ENCODE results near the gene FTL. TPM values are rescaled to one million over a fixed set of nuclear protein-coding genes. Genes with fewer than 3 reads are reported as not detected.
A peak's percentile ranks its signal among the peaks of the same experiment; 100 is the strongest.
"Not testable (repeated sequence)": the region's sequence is repeated elsewhere in the genome, so short reads cannot be mapped to it uniquely, and the experiment has no call there.

FTL gene
- total RNA-seq: 1,000 to 10,000 TPM; 1,380 to 1,403 TPM

DNA sequence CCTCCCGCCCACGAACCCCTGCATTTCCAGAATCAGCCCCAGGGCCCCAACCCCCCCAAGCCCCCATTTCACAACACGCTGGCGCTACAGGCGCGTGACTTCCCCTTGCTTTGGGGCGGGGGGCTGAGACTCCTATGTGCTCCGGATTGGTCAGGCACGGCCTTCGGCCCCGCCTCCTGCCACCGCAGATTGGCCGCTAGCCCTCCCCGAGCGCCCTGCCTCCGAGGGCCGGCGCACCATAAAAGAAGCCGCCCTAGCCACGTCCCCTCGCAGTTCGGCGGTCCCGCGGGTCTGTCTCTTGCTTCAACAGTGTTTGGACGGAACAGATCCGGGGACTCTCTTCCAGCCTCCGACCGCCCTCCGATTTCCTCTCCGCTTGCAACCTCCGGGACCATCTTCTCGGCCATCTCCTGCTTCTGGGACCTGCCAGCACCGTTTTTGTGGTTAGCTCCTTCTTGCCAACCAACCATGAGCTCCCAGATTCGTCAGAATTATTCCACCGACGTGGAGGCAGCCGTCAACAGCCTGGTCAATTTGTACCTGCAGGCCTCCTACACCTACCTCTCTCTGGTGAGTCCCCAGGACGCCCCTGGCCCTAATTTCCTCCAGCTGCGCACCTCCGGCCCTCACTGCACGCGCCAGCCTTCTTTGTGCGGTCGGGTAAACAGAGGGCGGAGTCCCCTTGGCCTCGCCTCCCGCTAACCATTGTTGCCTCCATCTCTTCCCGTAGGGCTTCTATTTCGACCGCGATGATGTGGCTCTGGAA is at the start of gene FTL:
TSS of gene FTL (plus strand) at position 270 of the 766 bp plus-strand sequence. CDS start at position 469, 199 bp downstream.
- Mint-ChIP-seq H3K4me1 (peaks cover 67% of the 10 kb centered on the region), H3K9me3 (ENCODE audit: low read depth) (no peaks in the 10 kb centered on the region), H3K27me3 (no peaks in the 10 kb centered on the region), H3K27ac (peak within 1 kb of the TSS; percentile 97), H3K4me3 (peak within 1 kb of the TSS; percentile 99), H3K36me3 (peaks cover 41% of the 10 kb centered on the region)
- ATAC-seq (peak; percentile 70), DNase-seq (peak; percentile 96)
- CTCF ChIA-PET: interaction anchor here (1.2 to 3.6 kb wide), 4 partner anchors 18 to 122 kb away, joined by 3 to 20 read pairs (median 12); partner anchors contain the start of genes GYS1 and RUVBL2

DNA sequence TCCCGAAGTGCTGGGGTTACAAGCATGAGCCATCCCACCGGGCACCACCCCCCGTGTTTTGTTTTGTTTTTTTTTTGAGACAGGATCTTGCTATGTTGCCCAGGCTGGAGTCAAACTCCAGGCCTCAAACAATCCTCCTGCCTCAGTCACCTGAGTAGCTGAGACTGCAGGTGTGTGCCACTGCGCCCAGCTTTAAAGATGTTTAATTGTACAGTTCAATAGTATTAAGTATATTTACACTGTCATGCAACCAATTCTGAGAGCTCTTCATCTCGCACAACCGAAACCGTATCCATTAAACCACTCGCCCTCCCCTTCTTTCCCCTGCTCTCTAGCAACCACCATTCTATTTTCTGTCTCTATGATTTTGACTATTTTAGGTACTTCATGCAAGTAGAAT is 49.4 kb upstream of the FTL start:
- no peak overlapping the region for H3K4me3 Mint-ChIP-seq
- no peaks in the 10 kb centered on the region for H3K27me3 Mint-ChIP-seq
- CTCF ChIA-PET: no interaction called here
- peaks cover 39% of the 10 kb centered on the region for H3K36me3 Mint-ChIP-seq
- DNase-seq: no peak
- H3K9me3 Mint-ChIP-seq (ENCODE audit: low read depth): no peaks in the 10 kb centered on the region
- no peak overlapping the region for H3K27ac Mint-ChIP-seq
- no peak for ATAC-seq
- H3K4me1 Mint-ChIP-seq: peaks cover 2% of the 10 kb centered on the region

DNA sequence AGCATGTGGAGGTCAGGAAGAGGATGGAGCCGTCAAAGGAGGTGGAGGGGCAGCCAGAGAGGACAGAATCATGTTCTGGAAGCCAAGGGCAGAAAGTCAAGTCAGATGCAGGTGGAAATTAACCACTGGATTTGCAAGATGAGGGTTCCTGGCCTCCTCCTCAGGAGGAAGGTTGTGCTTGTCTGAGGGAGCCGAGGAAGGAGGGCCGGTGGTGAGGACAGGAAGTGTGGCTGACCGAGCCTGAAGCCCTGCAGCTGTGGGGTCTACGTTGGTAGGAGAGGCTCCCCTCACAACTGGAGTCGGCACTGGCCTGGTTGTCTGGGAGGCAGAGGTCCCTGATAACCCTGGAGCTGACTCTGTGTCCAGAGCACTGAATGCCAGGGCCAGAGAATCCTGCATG is 47.0 kb upstream of the FTL start:
- H3K36me3 Mint-ChIP-seq: peaks cover 27% of the 10 kb centered on the region
- peaks cover 2% of the 10 kb centered on the region for H3K4me1 Mint-ChIP-seq
- H3K27me3 Mint-ChIP-seq: no peaks in the 10 kb centered on the region
- no peaks in the 10 kb centered on the region for H3K9me3 Mint-ChIP-seq (ENCODE audit: low read depth)
- CTCF ChIA-PET: interaction anchor here (0.9 to 1.1 kb wide), 2 partner anchors 17 to 75 kb away, joined by 3 read pairs; no protein-coding TSS in a partner anchor
- ATAC-seq: no peak
- H3K4me3 Mint-ChIP-seq: no peak overlapping the region
- H3K27ac Mint-ChIP-seq: no peak overlapping the region
- DNase-seq: no peak

DNA sequence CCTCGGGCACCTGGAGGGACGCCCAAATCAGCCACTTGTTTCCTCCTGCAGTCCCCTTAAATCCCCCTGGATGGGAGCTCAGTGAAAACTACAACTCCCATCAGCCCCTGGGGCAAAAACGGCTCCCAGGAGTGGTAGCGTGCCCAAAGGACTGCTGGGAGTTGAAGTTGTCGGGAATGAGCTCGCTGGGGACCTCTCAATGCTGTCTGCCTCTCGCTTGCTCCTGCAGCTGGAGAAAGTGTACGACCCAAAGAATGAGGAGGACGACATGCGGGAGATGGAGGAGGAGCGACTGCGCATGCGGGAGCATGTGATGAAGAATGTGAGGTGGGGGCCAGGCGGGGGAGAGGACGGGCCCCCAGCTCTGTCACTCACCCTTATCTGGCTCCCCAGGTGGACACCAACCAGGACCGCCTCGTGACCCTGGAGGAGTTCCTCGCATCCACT is 46.3 kb upstream of the FTL start:
- H3K9me3 Mint-ChIP-seq (ENCODE audit: low read depth): no peaks in the 10 kb centered on the region
- ATAC-seq (peak; percentile 47), DNase-seq (peak; percentile 45)
- no peak overlapping the region for H3K4me3 Mint-ChIP-seq
- no peak overlapping the region for H3K27ac Mint-ChIP-seq
- CTCF ChIA-PET: interaction anchor here (0.8 to 0.9 kb wide), 2 partner anchors 52 to 76 kb away, joined by 3 read pairs; no protein-coding TSS in a partner anchor
- peaks cover 2% of the 10 kb centered on the region for H3K4me1 Mint-ChIP-seq
- H3K36me3 Mint-ChIP-seq: peaks cover 24% of the 10 kb centered on the region
- no peaks in the 10 kb centered on the region for H3K27me3 Mint-ChIP-seq

DNA sequence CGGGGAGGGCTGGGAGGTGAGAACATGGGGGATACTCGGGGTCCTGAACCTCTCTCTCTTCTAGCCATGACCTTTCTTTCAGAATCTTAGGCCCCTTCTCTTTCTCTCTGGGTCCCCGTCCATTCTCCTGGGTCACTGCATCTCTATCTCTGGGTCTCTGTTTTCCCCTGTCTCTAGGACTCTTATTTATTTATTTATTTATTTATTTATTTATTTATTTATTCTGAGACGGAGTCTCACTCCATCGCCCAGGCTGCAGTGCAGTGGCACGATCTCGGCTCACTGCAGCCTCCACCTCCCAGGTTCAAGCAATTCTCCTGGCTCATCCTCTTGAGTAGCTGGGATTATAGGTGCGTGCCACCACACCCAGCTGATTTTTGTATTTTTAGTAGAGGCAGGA is 45.8 kb upstream of the FTL start:
- DNase-seq; H3K4me3 Mint-ChIP-seq; ATAC-seq; H3K27ac Mint-ChIP-seq; H3K27me3 Mint-ChIP-seq; H3K4me1 Mint-ChIP-seq; H3K9me3 Mint-ChIP-seq (ENCODE audit: low read depth): not testable (repeated sequence)
- CTCF ChIA-PET: interaction anchor here (0.8 to 1.5 kb wide), 2 partner anchors 51 kb away, joined by 3 read pairs; no protein-coding TSS in a partner anchor
- peaks cover 22% of the 10 kb centered on the region for H3K36me3 Mint-ChIP-seq

DNA sequence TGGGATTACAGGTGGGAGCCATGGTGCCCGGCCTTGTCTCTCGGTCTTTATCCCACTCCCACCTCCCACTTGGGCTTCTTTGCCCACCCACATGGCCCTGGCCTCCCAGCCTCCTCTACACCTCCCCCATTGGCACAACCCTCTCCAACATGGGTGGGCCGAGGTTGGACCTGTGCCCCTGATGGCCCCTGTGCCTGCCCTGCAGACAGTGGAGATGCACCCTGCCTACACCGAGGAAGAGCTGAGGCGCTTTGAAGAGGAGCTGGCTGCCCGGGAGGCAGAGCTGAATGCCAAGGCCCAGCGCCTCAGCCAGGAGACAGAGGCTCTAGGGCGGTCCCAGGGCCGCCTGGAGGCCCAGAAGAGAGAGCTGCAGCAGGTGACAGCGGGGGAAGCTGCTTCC is 44.2 kb upstream of the FTL start:
- peaks cover 17% of the 10 kb centered on the region for H3K36me3 Mint-ChIP-seq
- no peaks in the 10 kb centered on the region for H3K27me3 Mint-ChIP-seq
- DNase-seq (no peak), ATAC-seq (no peak)
- H3K4me1 Mint-ChIP-seq: peaks cover 2% of the 10 kb centered on the region
- CTCF ChIA-PET: interaction anchor here (0.7 to 1.5 kb wide), 2 partner anchors 49 to 78 kb away, joined by 3 read pairs; no protein-coding TSS in a partner anchor
- no peaks in the 10 kb centered on the region for H3K9me3 Mint-ChIP-seq (ENCODE audit: low read depth)
- H3K4me3 Mint-ChIP-seq: no peak overlapping the region
- H3K27ac Mint-ChIP-seq: no peak overlapping the region

DNA sequence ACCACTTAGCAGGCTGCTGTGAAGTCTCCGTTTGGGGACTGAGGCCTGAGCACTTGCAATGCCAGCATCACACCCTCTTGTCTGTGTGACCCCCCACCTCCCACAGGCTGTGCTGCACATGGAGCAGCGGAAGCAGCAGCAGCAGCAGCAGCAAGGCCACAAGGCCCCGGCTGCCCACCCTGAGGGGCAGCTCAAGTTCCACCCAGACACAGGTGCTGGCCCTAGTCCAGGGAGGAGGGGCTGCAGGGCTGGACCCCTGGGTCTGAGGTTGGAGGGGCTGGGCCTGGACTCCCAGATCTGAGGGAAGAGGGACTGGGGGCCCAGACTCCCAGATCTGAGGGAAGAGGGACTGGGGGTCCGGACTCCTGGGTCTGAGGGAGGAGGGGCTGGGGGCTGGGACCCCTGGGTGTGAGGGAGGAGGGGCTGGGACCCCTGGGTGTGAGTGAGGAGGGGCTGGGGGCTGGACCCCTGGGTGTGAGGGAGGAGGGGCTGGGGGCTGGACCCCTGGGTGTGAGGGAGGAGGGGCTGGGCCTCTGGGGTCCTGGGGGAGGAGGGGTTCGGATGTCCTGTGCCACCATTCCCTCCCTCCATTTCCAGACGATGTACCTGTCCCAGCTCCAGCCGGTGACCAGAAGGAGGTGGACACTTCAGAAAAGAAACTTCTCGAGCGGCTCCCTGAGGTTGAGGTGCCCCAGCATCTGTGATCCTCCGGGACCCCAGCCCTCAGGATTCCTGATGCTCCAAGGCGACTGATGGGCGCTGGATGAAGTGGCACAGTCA is 43.2 kb upstream of the FTL start:
- no peak for ATAC-seq
- no peaks in the 10 kb centered on the region for H3K27me3 Mint-ChIP-seq
- no peaks in the 10 kb centered on the region for H3K9me3 Mint-ChIP-seq (ENCODE audit: low read depth)
- H3K36me3 Mint-ChIP-seq: peaks cover 14% of the 10 kb centered on the region
- peaks cover 4% of the 10 kb centered on the region for H3K4me1 Mint-ChIP-seq
- CTCF ChIA-PET: no interaction called here
- no peak for DNase-seq
- no peak overlapping the region for H3K4me3 Mint-ChIP-seq
- H3K27ac Mint-ChIP-seq: no peak overlapping the region

DNA sequence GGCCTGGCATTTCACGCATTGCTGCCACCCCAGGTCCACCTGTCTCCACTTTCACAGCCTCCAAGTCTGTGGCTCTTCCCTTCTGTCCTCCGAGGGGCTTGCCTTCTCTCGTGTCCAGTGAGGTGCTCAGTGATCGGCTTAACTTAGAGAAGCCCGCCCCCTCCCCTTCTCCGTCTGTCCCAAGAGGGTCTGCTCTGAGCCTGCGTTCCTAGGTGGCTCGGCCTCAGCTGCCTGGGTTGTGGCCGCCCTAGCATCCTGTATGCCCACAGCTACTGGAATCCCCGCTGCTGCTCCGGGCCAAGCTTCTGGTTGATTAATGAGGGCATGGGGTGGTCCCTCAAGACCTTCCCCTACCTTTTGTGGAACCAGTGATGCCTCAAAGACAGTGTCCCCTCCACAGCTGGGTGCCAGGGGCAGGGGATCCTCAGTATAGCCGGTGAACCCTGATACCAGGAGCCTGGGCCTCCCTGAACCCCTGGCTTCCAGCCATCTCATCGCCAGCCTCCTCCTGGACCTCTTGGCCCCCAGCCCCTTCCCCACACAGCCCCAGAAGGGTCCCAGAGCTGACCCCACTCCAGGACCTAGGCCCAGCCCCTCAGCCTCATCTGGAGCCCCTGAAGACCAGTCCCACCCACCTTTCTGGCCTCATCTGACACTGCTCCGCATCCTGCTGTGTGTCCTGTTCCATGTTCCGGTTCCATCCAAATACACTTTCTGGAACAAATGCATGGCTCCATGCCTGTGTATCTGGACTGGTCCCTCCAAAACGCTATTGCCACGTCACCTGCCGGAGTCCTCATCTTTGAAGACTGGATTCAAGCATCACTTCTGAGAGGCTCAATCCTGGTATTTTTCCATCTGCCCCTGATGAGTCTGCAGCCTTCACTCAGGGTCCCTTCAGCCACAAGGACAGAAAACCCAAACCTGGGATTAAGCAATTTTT is 42.3 kb upstream of the FTL start:
- DNase-seq: no peak
- no peak overlapping the region for H3K27ac Mint-ChIP-seq
- ATAC-seq: peak; percentile 11
- H3K27me3 Mint-ChIP-seq: no peaks in the 10 kb centered on the region
- peaks cover 4% of the 10 kb centered on the region for H3K4me1 Mint-ChIP-seq
- H3K9me3 Mint-ChIP-seq (ENCODE audit: low read depth): no peaks in the 10 kb centered on the region
- H3K36me3 Mint-ChIP-seq: peaks cover 14% of the 10 kb centered on the region
- H3K4me3 Mint-ChIP-seq: no peak overlapping the region
- CTCF ChIA-PET: no interaction called here

DNA sequence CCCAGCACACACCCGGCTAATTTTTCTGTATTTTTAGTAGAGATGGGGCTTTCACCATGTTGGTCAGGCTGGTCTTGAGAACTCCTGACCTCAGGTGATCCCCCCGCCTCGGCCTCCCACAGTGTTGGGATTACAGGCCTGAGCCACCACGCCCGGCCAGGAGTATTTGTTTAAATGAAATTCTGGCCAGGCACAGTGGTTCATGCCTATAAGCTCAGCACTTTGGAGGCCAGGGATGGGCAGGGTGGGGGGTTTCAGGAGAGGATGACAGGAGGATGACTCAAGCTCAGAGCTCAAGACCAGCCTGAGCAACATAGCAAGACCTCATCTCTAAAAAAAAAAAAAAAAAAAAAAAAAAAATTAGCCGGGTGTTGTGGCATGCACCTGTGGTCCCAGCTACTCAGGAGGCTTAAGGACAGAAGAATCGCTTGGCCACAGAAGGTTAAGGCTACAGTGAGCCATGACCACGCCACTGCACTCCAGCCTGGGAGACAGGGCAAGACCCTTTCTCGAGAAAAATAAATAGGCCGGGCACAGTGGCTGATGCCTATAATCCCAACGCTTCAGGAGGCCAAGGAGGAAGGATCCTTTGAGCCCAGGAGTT is 39.8 kb upstream of the FTL start:
- H3K9me3 Mint-ChIP-seq (ENCODE audit: low read depth): no peaks in the 10 kb centered on the region
- ATAC-seq (no peak), DNase-seq (no peak)
- H3K36me3 Mint-ChIP-seq: peaks cover 7% of the 10 kb centered on the region
- CTCF ChIA-PET: interaction anchor here (0.8 to 1.6 kb wide), 2 partner anchors 12 to 130 kb away, joined by 3 to 9 read pairs; no protein-coding TSS in a partner anchor
- no peaks in the 10 kb centered on the region for H3K27me3 Mint-ChIP-seq
- H3K4me3 Mint-ChIP-seq: no peak overlapping the region
- no peak overlapping the region for H3K27ac Mint-ChIP-seq
- peaks cover 3% of the 10 kb centered on the region for H3K4me1 Mint-ChIP-seq

DNA sequence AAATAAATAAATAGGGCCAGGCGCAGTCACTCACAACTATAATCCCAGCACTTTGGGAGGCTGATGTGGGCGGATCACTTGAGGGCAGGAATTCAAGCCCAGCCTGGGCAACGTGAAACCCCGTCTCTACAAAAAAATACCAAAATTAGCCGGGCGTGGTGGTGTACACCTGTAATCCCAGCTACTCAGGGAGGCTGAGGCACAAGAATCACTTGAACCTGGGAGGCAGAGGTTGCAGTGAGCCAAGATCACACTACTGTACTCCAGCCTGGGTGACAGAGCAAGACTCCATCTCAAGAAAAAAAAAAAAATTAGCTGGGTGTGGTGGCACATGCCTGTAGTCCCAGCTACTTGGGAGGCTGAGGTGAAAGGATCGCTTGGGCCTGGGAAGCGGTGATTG is 39.2 kb upstream of the FTL start:
- not testable (repeated sequence) for H3K27me3 Mint-ChIP-seq; H3K9me3 Mint-ChIP-seq (ENCODE audit: low read depth); ATAC-seq; H3K4me3 Mint-ChIP-seq; DNase-seq; H3K4me1 Mint-ChIP-seq; H3K27ac Mint-ChIP-seq; H3K36me3 Mint-ChIP-seq
- CTCF ChIA-PET: interaction anchor here (1.6 kb wide), 1 partner anchor 130 kb away, joined by 3 read pairs; no protein-coding TSS in a partner anchor

DNA sequence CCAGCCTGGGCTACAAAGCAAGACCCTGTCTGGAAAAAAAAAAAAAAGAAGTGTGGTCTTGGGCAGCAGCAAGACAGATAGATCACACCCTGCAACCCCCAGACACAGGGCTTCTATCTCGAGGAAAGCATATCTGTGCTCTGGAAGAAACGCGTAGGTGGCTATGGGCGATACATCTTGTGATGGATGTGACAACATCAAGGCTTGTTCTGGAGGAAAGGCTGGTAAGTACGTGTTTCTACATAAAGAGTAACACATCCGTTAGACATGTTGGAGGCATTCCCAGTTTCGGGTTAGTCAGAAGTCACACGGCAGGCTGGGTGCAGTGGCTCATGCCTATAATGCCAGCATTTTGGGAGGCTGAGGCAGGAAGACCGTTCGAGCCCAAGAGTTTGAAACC is 38.2 kb upstream of the FTL start:
- peaks cover 3% of the 10 kb centered on the region for H3K4me1 Mint-ChIP-seq
- H3K27ac Mint-ChIP-seq: peak overlapping the region; percentile 6
- peaks cover 4% of the 10 kb centered on the region for H3K27me3 Mint-ChIP-seq
- peaks cover 3% of the 10 kb centered on the region for H3K36me3 Mint-ChIP-seq
- no peaks in the 10 kb centered on the region for H3K9me3 Mint-ChIP-seq (ENCODE audit: low read depth)
- CTCF ChIA-PET: interaction anchor here (0.6 kb wide), 1 partner anchor 65 kb away, joined by 3 read pairs; no protein-coding TSS in a partner anchor
- DNase-seq (no peak), ATAC-seq (peak; percentile 13)
- no peak overlapping the region for H3K4me3 Mint-ChIP-seq

DNA sequence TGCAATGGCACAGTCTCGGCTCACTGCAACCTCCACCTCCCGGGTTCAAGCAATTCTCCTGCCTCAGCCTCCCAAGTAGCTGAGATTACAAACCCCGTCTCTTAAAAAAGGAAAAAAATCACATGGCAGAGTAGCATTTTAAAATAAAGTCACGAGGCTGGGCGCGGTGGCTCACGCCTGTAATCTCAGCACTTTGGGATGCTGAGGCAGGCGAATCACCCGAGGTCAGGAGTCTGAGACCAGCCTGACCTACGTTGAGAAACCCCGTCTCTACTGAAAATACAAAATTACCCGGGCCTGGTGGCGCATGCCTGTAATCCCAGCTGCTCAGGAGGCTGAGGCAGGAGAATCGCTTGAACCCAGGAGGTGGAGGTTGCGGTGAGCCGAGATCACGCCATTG is 37.4 kb upstream of the FTL start:
- not testable (repeated sequence) for H3K4me3 Mint-ChIP-seq; H3K4me1 Mint-ChIP-seq; H3K27me3 Mint-ChIP-seq; H3K9me3 Mint-ChIP-seq (ENCODE audit: low read depth); ATAC-seq; H3K27ac Mint-ChIP-seq; H3K36me3 Mint-ChIP-seq; DNase-seq
- CTCF ChIA-PET: interaction anchor here (0.7 kb wide), 1 partner anchor 43 kb away, joined by 4 read pairs; no protein-coding TSS in a partner anchor
